SK-N-SH (cell line): Measurements from ENCODE around the gene IL1R1. TPM values are rescaled to one million over a fixed set of nuclear protein-coding genes. Genes with fewer than 3 reads are reported as not detected.
A peak's percentile ranks its signal among the peaks of the same experiment; 100 is the strongest.

ENCODE experiments used
- CTCF ChIA-PET: fragments of 300-600, 350-600 bp; formaldehyde crosslinking; extraction: SDS; loops from one replicate; lab custom pipeline; 2021; lab: Yijun Ruan, JAX
- POLR2A ChIA-PET: fragments of 350-600 bp; sonication (Branson Sonifier 250); formaldehyde crosslinking; extraction: SDS; loops from one replicate; lab custom pipeline; 2020; ENCODE audit warnings: antibody characterized with exemption, inconsistent platforms; lab: Yijun Ruan, JAX
- DNase-seq: peaks from one replicate; pipeline ENCODE4 v3.0.0; 2012
- H2AFZ ChIP-seq: fragments of 200-600 bp; sonication (generic); 2 replicates; pipeline ENCODE4 v1.8.1; 2016; ENCODE audit warnings: antibody characterized with exemption, mild to moderate bottlenecking, low read depth
- H3F3A ChIP-seq: fragments of 200-600 bp; sonication (generic); replicated peaks from 2 replicates; pipeline ENCODE3; 2016; ENCODE audit warnings: antibody characterized with exemption, mild to moderate bottlenecking; ENCODE audit not compliant: insufficient read depth
- H3K27ac ChIP-seq, 2 experiments: fragments of 200-500 bp in 1 of 2; fragments of 200-600 bp in 1 of 2; sonication (Bioruptor generic) in 1 of 2; sonication (generic), shearing (Covaris generic) in 1 of 2; 2 replicates each; pipeline versions ENCODE4 v1.5.1 to v1.6.1; 2014 to 2016; ENCODE audit warnings: low read depth in 2 of 2, inconsistent platforms in 1 of 2, low read length in 1 of 2, mild to moderate bottlenecking in 1 of 2, mixed read lengths in 1 of 2
- H3K27me3 ChIP-seq: fragments of 200-600 bp; sonication (generic), shearing (Covaris generic); 2 replicates; pipeline ENCODE4 v1.6.1; 2016; ENCODE audit warnings: mixed run types; ENCODE audit not compliant: insufficient read depth
- H3K36me3 ChIP-seq, 2 experiments: fragments of 200-500 bp in 1 of 2; fragments of 200-600 bp in 1 of 2; sonication (Bioruptor generic) in 1 of 2; sonication (generic) in 1 of 2; replicated peaks in 1 of 2; 2 replicates each; pipeline versions ENCODE3 to v1.5.1; 2014 to 2016; ENCODE audit warnings: low read length in 1 of 2, mild to moderate bottlenecking in 1 of 2; ENCODE audit not compliant: insufficient read depth in 2 of 2, control insufficient read depth in 1 of 2
- H3K4me1 ChIP-seq, 2 experiments: fragments of 200-500 bp in 1 of 2; fragments of 200-600 bp in 1 of 2; sonication (Bioruptor generic) in 1 of 2; sonication (generic), shearing (Covaris generic) in 1 of 2; 2 replicates each; pipeline versions ENCODE4 v1.5.1 to v1.6.1; 2014 to 2016; ENCODE audit warnings: low read depth in 1 of 2, low read length in 1 of 2, mixed run types in 1 of 2; ENCODE audit not compliant: insufficient read depth in 2 of 2, control insufficient read depth in 1 of 2
- H3K4me2 ChIP-seq: fragments of 200-600 bp; sonication (generic), shearing (Covaris generic); 2 replicates; pipeline ENCODE4 v1.6.1; 2017; ENCODE audit warnings: mixed run types
- H3K4me3 ChIP-seq, 2 experiments: fragments of 200-500 bp in 1 of 2; fragments of 200-600 bp in 1 of 2; sonication (Bioruptor generic) in 1 of 2; sonication (generic), shearing (Covaris generic) in 1 of 2; 2 replicates each; pipeline versions ENCODE4 v1.5.1 to v1.8.1; 2014 to 2016; ENCODE audit warnings: low read depth in 2 of 2, inconsistent platforms in 1 of 2, low read length in 1 of 2, mild to moderate bottlenecking in 1 of 2, mixed read lengths in 1 of 2, moderate library complexity in 1 of 2
- H3K79me2 ChIP-seq: fragments of 200-600 bp; sonication (generic); 2 replicates; pipeline ENCODE4 v1.8.1; 2017; ENCODE audit warnings: mild to moderate bottlenecking; ENCODE audit not compliant: insufficient read depth
- H3K9ac ChIP-seq: fragments of 200-600 bp; sonication (generic); 2 replicates; pipeline ENCODE4 v1.6.1; 2017; ENCODE audit warnings: mixed run types
- H3K9me2 ChIP-seq: fragments of 200-600 bp; sonication (generic); 2 replicates; pipeline ENCODE4 v1.6.1; 2017; ENCODE audit warnings: mixed run types
- H3K9me3 ChIP-seq: fragments of 200-600 bp; sonication (generic); 2 replicates; pipeline ENCODE4 v1.6.1; 2017; ENCODE audit warnings: mixed run types, mild to moderate bottlenecking, moderate library complexity
- H4K20me1 ChIP-seq: fragments of 200-600 bp; sonication (generic); 2 replicates; pipeline ENCODE4 v1.6.1; 2017; ENCODE audit warnings: mild to moderate bottlenecking, mixed run types; ENCODE audit not compliant: insufficient read depth
- CHD2 ChIP-seq: fragments of 150-350 bp; IDR thresholded peaks from 2 replicates; pipeline ENCODE4 v1.6.1; 2018; ENCODE audit warnings: low read length; ENCODE audit not compliant: partially characterized antibody
- EP300 ChIP-seq, 2 experiments: IDR thresholded peaks; 2 replicates each; pipeline versions ENCODE4 v1.4.0 to v1.6.1; 2012; ENCODE audit warnings: borderline replicate concordance in 1 of 2, low read depth in 1 of 2, low read length in 1 of 2
- FOSL2 ChIP-seq: IDR thresholded peaks from 2 replicates; pipeline ENCODE4 v1.4.0; 2012; ENCODE audit warnings: low read depth, mild to moderate bottlenecking, moderate library complexity, borderline replicate concordance
- FOXM1 ChIP-seq: IDR thresholded peaks from 2 replicates; pipeline ENCODE4 v1.4.0; 2012; ENCODE audit warnings: low read depth, mild to moderate bottlenecking
- JUND ChIP-seq: IDR thresholded peaks from 2 replicates; pipeline ENCODE4 v1.4.0; 2012
- MEF2A ChIP-seq: IDR thresholded peaks from 2 replicates; pipeline ENCODE4 v1.4.0; 2012; ENCODE audit warnings: low read depth, borderline replicate concordance
- MXI1 ChIP-seq: IDR thresholded peaks from 2 replicates; pipeline ENCODE4 v1.6.1; 2012; ENCODE audit warnings: mild to moderate bottlenecking, low read depth, low read length, improper control_type of control experiment
- NFIC ChIP-seq: IDR thresholded peaks from 2 replicates; pipeline ENCODE4 v1.4.0; 2012; ENCODE audit warnings: borderline replicate concordance
- NRF1 ChIP-seq: IDR thresholded peaks from 2 replicates; pipeline ENCODE4 v1.6.1; 2012; ENCODE audit warnings: low read depth, mild to moderate bottlenecking, low read length
- POLR2AphosphoS5 ChIP-seq: IDR thresholded peaks from 2 replicates; pipeline ENCODE4 v1.6.1; 2012; ENCODE audit warnings: low read depth, low read length
- RAD21 ChIP-seq: IDR thresholded peaks from 2 replicates; pipeline ENCODE4 v1.6.1; 2012; ENCODE audit warnings: mild to moderate bottlenecking, low read length
- RCOR1 ChIP-seq: fragments of 150-350 bp; IDR thresholded peaks from 2 replicates; pipeline ENCODE4 v1.6.1; 2017; ENCODE audit warnings: antibody characterized with exemption, low read length
- RFX5 ChIP-seq: IDR thresholded peaks from 2 replicates; pipeline ENCODE4 v1.6.1; 2012; ENCODE audit warnings: mild to moderate bottlenecking, improper control_type of control experiment, low read length
- RXRA ChIP-seq: IDR thresholded peaks from 2 replicates; pipeline ENCODE4 v1.4.0; 2012; ENCODE audit warnings: low read depth, mild to moderate bottlenecking, borderline replicate concordance
- SMC3 ChIP-seq: IDR thresholded peaks from 2 replicates; pipeline ENCODE4 v1.6.1; 2012; ENCODE audit warnings: low read depth, low read length, improper control_type of control experiment
- TAF1 ChIP-seq: IDR thresholded peaks from 2 replicates; pipeline ENCODE4 v1.6.1; 2012; ENCODE audit warnings: low read depth, mild to moderate bottlenecking, low read length, moderate library complexity, borderline replicate concordance
- TCF12 ChIP-seq: IDR thresholded peaks from 2 replicates; pipeline ENCODE4 v1.4.0; 2012
- YY1 ChIP-seq: IDR thresholded peaks from 2 replicates; pipeline ENCODE4 v1.4.0; 2012; ENCODE audit warnings: low read depth, mild to moderate bottlenecking
- WGBS: methylation state at CpG from one replicate; pipeline ENCODE4 v1.1.6; 2017; ENCODE audit warnings: low lambda C conversion rate; 5-methylcytosine and 5-hydroxymethylcytosine counted together
- polyA plus RNA-seq, 3 experiments: library from polyadenylated mRNA; depleted of rRNA; stranded (reverse); fragments of >200 nt; gene quantifications; 2 replicates each; pipeline ENCODE4 v1.2.3, GENCODE V29; 2012
- TF ChIP-seq, protein P1 (sequence below): IDR thresholded peaks from 2 replicates; pipeline ENCODE4; 2012

Gene IL1R1, protein sequence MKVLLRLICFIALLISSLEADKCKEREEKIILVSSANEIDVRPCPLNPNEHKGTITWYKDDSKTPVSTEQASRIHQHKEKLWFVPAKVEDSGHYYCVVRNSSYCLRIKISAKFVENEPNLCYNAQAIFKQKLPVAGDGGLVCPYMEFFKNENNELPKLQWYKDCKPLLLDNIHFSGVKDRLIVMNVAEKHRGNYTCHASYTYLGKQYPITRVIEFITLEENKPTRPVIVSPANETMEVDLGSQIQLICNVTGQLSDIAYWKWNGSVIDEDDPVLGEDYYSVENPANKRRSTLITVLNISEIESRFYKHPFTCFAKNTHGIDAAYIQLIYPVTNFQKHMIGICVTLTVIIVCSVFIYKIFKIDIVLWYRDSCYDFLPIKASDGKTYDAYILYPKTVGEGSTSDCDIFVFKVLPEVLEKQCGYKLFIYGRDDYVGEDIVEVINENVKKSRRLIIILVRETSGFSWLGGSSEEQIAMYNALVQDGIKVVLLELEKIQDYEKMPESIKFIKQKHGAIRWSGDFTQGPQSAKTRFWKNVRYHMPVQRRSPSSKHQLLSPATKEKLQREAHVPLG
- 13.3 and 20.5 TPM in 2 replicates for polyA plus RNA-seq (2012; rRNA removed)
- 19.9 and 20.1 TPM in 2 replicates for polyA plus RNA-seq (2012; cell fraction: cytosol; rRNA removed)
- polyA plus RNA-seq (2012; cell fraction: nucleus; rRNA removed): 9.1 and 20.8 TPM in 2 replicates

DNA sequence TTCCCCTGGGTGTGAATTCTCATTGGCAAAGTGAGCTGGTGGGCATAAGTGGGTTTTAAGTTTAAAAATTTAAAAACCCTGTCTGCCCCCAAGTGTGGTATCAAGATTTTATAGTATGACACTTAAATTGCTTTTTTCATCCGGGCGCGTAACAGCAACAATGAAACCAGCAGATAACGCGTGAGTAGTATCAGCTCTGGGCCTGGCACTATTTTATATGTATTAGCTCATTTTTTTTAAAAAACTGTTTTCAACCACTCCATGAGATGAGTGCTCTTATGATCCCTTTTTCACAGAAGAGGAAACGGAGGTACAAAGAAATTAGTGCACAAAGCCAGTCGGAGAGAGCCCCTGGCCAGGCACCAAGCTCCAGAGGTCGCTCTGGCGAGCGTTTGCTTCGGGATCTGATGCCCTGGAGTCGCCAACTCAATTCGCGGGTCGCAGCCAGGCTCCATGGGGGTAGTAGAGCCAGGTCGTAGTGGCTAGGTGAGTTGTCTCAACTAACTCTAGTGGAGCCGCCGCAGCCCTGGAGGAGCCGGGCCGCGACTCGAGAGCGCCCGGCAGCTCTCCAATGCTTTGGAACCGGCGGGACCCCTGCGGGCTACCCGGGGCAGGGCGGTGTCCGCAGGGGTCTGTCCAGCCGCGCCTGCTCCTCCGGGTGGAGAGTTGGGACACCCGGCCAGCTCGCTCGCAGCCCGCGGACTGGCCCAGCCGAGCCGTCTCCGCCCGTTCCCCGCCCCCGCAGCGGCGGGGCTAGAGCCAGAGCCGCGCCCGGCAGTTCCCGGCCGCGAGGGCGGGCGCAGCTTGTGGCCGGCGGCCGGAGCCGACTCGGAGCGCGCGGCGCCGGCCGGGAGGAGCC is at the start of gene IL1R1:
Gene IL1R1 (plus strand): TSS at position 777 of the 859 bp plus-strand sequence. CDS start 14,979 bp downstream, outside the sequence.
- peak within 1 kb of the TSS; percentile 81 for H3K9ac ChIP-seq
- WGBS: 29% methylated on average over 16 of the region's 65 CpGs
- peaks cover 0 to 10% of the 10 kb centered on the region in 2 experiments for H3K36me3 ChIP-seq
- H3K4me3 ChIP-seq: peak within 1 kb of the TSS; percentile 58 to 72
- H3K27ac ChIP-seq: peak within 1 kb of the TSS in 1 of 2 experiments; percentile 73; a peak in 2 of 4 replicates
- DNase-seq: peak; percentile 65
- H3K4me1 ChIP-seq: peaks cover 0 to 15% of the 10 kb centered on the region in 2 experiments; a peak in 2 of 4 replicates
- TF ChIP-seq RCOR1 (no peak), TAF1 (peak; percentile 57), NRF1 (peak; percentile 2; the same call in 1 of the 2 replicates)
- TF ChIP-seq, all 33 proteins: peak for 2
- ChIA-PET CTCF (interaction anchor here (1.1 to 1.9 kb wide), 3 partner anchors 8 to 122 kb away, joined by 4 to 9 read pairs (median 8); no protein-coding TSS in a partner anchor), POLR2A (no interaction called here)
- peaks cover 6% of the 10 kb centered on the region; the same call in 1 of the 2 replicates for H3K79me2 ChIP-seq
- no peaks in the 10 kb centered on the region for H3K9me2 ChIP-seq
- no peaks in the 10 kb centered on the region for H3K9me3 ChIP-seq
- peak within 1 kb of the TSS; percentile 95 for H3K4me2 ChIP-seq
- no peaks in the 10 kb centered on the region for H3K27me3 ChIP-seq
- H3F3A ChIP-seq: no peaks in the 10 kb centered on the region
- peak within 1 kb of the TSS; percentile 89; the same call in 1 of the 2 replicates for H2AFZ ChIP-seq
- H4K20me1 ChIP-seq: no peaks in the 10 kb centered on the region

DNA sequence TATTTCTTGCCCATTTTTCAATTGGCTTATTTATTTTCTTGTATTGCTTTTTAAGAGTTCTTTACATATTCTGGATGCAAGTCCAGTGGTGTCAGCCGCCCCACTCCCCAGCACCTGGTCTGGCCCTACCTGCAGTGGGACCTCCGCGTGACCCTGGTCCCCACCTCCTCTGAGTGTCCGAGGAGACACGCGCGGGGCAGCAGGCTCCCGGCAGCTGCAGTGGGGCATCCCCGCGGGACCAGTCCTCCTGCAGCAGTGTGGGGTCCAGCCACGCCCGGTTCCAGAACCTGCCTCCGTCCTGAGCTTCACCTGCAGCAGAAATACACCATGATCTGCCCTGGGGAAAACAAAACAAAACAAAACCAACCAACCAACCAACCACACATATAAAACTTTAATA is 48.9 kb upstream of the IL1R1 start:
- no peak overlapping the region for H3K4me3 ChIP-seq

DNA sequence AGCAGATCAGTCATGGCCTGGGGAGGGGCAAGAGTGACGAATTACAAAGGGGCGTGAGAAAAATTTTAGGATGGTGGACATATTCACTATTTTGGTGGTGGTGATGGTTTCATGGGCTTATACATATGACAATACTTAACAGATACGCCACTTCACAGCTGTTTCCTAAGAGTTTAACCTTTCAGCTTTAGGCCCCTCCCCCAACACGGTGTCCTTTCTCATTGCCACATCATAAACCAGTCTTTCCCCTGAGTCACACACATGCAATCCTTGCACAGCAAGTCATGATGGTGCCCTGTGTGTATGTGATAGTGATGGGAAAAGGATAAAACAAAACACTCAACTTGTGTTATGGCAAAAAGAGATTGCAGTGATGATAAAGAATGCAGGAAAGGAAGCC is 47.6 kb upstream of the IL1R1 start:
- Histone ChIP-seq H3K27ac (peak overlapping the region in 1 of 2 experiments; percentile 75; a peak in 2 of 4 replicates), H3K9me3 (peaks cover 9% of the 10 kb centered on the region; the same call in 1 of the 2 replicates), H3K4me3 (no peak overlapping the region), H3F3A (peaks cover 12% of the 10 kb centered on the region), H3K36me3 (peaks cover 0 to 4% of the 10 kb centered on the region in 2 experiments), H3K9me2 (no peaks in the 10 kb centered on the region), H2AFZ (peak overlapping the region; percentile 9; the same call in 1 of the 2 replicates), H3K27me3 (no peaks in the 10 kb centered on the region), H4K20me1 (no peaks in the 10 kb centered on the region), H3K79me2 (no peaks in the 10 kb centered on the region), H3K9ac (no peak overlapping the region), H3K4me1 (peaks cover 0 to 2% of the 10 kb centered on the region in 2 experiments; a peak in 2 of 4 replicates), H3K4me2 (no peak overlapping the region)
- no peak for DNase-seq
- ChIA-PET POLR2A (no interaction called here), CTCF (no interaction called here)
- WGBS: 39% methylated on average over 4 of the region's 4 CpGs
- TF ChIP-seq MEF2A: no peak
- no peak for TF ChIP-seq RFX5
- no peak for TF ChIP-seq FOXM1
- no peak for TF ChIP-seq YY1
- no peak for TF ChIP-seq MXI1
- no peak for TF ChIP-seq SMC3
- peak; percentile 66; the same call in 1 of the 2 replicates for TF ChIP-seq NFIC
- TF ChIP-seq RCOR1: no peak
- TF ChIP-seq TCF12: peak; percentile 75
- peak in 1 of 2 experiments; percentile 55; a peak in 1 of 4 replicates for TF ChIP-seq EP300 (IDR thresholded peaks at IDR 0.05; ENCODE audit: borderline replicate concordance in 1 of 2, low read depth in 1 of 2, low read length in 1 of 2)
- peak; percentile 68 for TF ChIP-seq JUND
- TF ChIP-seq NRF1: no peak
- TF ChIP-seq FOSL2: peak; percentile 75
- 0 out of 2 replicates have a peak, but pooled peaks have one; percentile 25 for TF ChIP-seq RXRA
- TF ChIP-seq, protein P1, sequence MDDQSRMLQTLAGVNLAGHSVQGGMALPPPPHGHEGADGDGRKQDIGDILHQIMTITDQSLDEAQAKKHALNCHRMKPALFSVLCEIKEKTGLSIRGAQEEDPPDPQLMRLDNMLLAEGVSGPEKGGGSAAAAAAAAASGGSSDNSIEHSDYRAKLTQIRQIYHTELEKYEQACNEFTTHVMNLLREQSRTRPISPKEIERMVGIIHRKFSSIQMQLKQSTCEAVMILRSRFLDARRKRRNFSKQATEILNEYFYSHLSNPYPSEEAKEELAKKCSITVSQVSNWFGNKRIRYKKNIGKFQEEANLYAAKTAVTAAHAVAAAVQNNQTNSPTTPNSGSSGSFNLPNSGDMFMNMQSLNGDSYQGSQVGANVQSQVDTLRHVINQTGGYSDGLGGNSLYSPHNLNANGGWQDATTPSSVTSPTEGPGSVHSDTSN: peak; percentile 45
- no peak for TF ChIP-seq RAD21
- peak; percentile 32; the same call in 1 of the 2 replicates for TF ChIP-seq POLR2AphosphoS5

More for the DNA sequence above, 48.9 kb upstream of the IL1R1 start:
- Histone ChIP-seq H3K36me3 (peaks cover 0 to 4% of the 10 kb centered on the region in 2 experiments), H3K4me2 (no peak overlapping the region), H3K27ac (no peak overlapping the region; a peak in 1 of 4 replicates), H3K9ac (no peak overlapping the region)
- DNase-seq: no peak
- no peak for TF ChIP-seq CHD2
- TF ChIP-seq, all 33 proteins: peak for 0
- ChIA-PET CTCF (no interaction called here), POLR2A (no interaction called here)
- peaks cover 12% of the 10 kb centered on the region for H3F3A ChIP-seq
- H3K4me1 ChIP-seq: no peaks in the 10 kb centered on the region; a peak in 1 of 4 replicates
- no peaks in the 10 kb centered on the region for H3K79me2 ChIP-seq
- no peak overlapping the region for H2AFZ ChIP-seq
- no peaks in the 10 kb centered on the region for H4K20me1 ChIP-seq
- H3K9me3 ChIP-seq: peaks cover 9% of the 10 kb centered on the region; the same call in 1 of the 2 replicates
- 64% methylated on average over 13 of the region's 13 CpGs for WGBS
- H3K27me3 ChIP-seq: no peaks in the 10 kb centered on the region
- no peaks in the 10 kb centered on the region for H3K9me2 ChIP-seq
